CD14-positive monocyte (primary cell): ENCODE measurements around the gene TMPRSS11F. TPM values are rescaled to one million over a fixed set of nuclear protein-coding genes. Genes with fewer than 3 reads are reported as not detected.

Experiments used
- DNase-seq, 3 donors: peaks; one replicate each; pipeline ENCODE4 v3.0.0-alpha.2; 2011 to 2022
- H2AFZ ChIP-seq: 2 replicates; pipeline ENCODE4 v1.6.0; 2012; ENCODE audit warnings: mild to moderate bottlenecking, low read depth, low read length, inconsistent platforms; ENCODE audit not compliant: insufficient read depth, poor library complexity, severe bottlenecking
- H3K27ac ChIP-seq, 2 donors: 1 replicate in 1 of 2; 2 replicates in 1 of 2; pipeline ENCODE4 v1.5.1; 2012 to 2013; ENCODE audit warnings: low read length in 2 of 2, control low read depth in 1 of 2, inconsistent platforms in 1 of 2, low read depth in 1 of 2, mild to moderate bottlenecking in 1 of 2
- H3K27me3 ChIP-seq, 2 donors: one replicate each; pipeline versions ENCODE4 v1.6.0 to v1.6.1; 2011 to 2013; ENCODE audit warnings: low read length in 2 of 2; ENCODE audit not compliant: control insufficient read depth in 2 of 2, insufficient read depth in 2 of 2
- H3K36me3 ChIP-seq, 2 donors: replicated peaks in 1 of 2; 1 replicate in 1 of 2; 2 replicates in 1 of 2; pipeline versions ENCODE4 v1.5.1 to v1.6.1; 2012 to 2013; ENCODE audit warnings: low read length in 2 of 2, control low read depth in 1 of 2, inconsistent platforms in 1 of 2, mild to moderate bottlenecking in 1 of 2; ENCODE audit not compliant: insufficient read depth in 2 of 2, control insufficient read depth in 1 of 2
- H3K4me1 ChIP-seq, 2 donors: 1 replicate in 1 of 2; 2 replicates in 1 of 2; pipeline versions ENCODE4 v1.5.1 to v1.6.1; 2012 to 2013; ENCODE audit warnings: low read length in 2 of 2, control low read depth in 1 of 2, inconsistent platforms in 1 of 2, mild to moderate bottlenecking in 1 of 2, moderate library complexity in 1 of 2; ENCODE audit not compliant: insufficient read depth in 2 of 2, control insufficient read depth in 1 of 2
- H3K4me2 ChIP-seq: replicated peaks from 2 replicates; pipeline ENCODE3; 2012; ENCODE audit warnings: low read length, moderate library complexity, mild to moderate bottlenecking; ENCODE audit not compliant: poor library complexity, severe bottlenecking; ENCODE audit errors: extremely low read depth
- H3K4me3 ChIP-seq, 3 experiments: fragments of 200-600 bp in 1 of 3; sonication (generic) in 1 of 3; replicated peaks in 1 of 3; 1 replicate in 2 of 3; 2 replicates in 1 of 3; pipeline ENCODE4 v1.5.1; 2011 to 2013; ENCODE audit warnings: low read length in 3 of 3, mild to moderate bottlenecking in 3 of 3, control low read depth in 2 of 3, low read depth in 2 of 3, inconsistent platforms in 1 of 3, moderate library complexity in 1 of 3
- H3K79me2 ChIP-seq: 2 replicates; pipeline ENCODE4 v1.6.0; 2012; ENCODE audit warnings: mild to moderate bottlenecking, control low read depth, inconsistent platforms, low read length, moderate library complexity; ENCODE audit not compliant: insufficient read depth
- H3K9ac ChIP-seq: 2 replicates; pipeline ENCODE4 v1.6.0; 2017; ENCODE audit warnings: low read length, mild to moderate bottlenecking; ENCODE audit not compliant: insufficient read depth, poor library complexity, severe bottlenecking
- H3K9me3 ChIP-seq, 2 donors: replicated peaks in 1 of 2; 1 replicate in 1 of 2; 2 replicates in 1 of 2; pipeline versions ENCODE4 v1.5.1 to v1.6.1; 2012 to 2013; ENCODE audit warnings: low read length in 2 of 2, control low read depth in 1 of 2; ENCODE audit not compliant: control insufficient read depth in 1 of 2, insufficient read depth in 1 of 2
- H4K20me1 ChIP-seq: 2 replicates; pipeline ENCODE4 v1.6.0; 2012; ENCODE audit warnings: mild to moderate bottlenecking, low read length, control low read depth, moderate library complexity; ENCODE audit not compliant: insufficient read depth
- H3K27ac Mint-ChIP-seq, 7 donors: one replicate each; pipeline ENCODE4 v1.8.0; 2020; ENCODE audit warnings: mild to moderate bottlenecking in 7 of 7, mixed read lengths in 7 of 7, moderate library complexity in 6 of 7, inconsistent platforms in 2 of 7
- H3K27me3 Mint-ChIP-seq, 3 donors: one replicate each; pipeline ENCODE4 v1.8.0; 2021 to 2022; ENCODE audit warnings: low read depth in 3 of 3, mild to moderate bottlenecking in 3 of 3, mixed read lengths in 3 of 3, moderate library complexity in 3 of 3, inconsistent platforms in 1 of 3
- H3K36me3 Mint-ChIP-seq, 2 donors: one replicate each; pipeline ENCODE4 v1.8.0; 2020; ENCODE audit warnings: mixed read lengths in 2 of 2, inconsistent platforms in 1 of 2, mild to moderate bottlenecking in 1 of 2
- H3K4me1 Mint-ChIP-seq: one replicate; pipeline ENCODE4 v1.8.0; 2020; ENCODE audit warnings: mild to moderate bottlenecking, mixed read lengths
- H3K4me3 Mint-ChIP-seq, 2 donors: one replicate each; pipeline ENCODE4 v1.8.0; 2020; ENCODE audit warnings: mild to moderate bottlenecking in 2 of 2, mixed read lengths in 2 of 2, moderate library complexity in 1 of 2
- H3K9me3 Mint-ChIP-seq, 7 donors: one replicate each; pipeline ENCODE4 v1.8.0; 2020 to 2022; ENCODE audit warnings: mixed read lengths in 7 of 7, mild to moderate bottlenecking in 6 of 7, moderate library complexity in 6 of 7, inconsistent platforms in 2 of 7
- CTCF ChIP-seq: fragments of 200-600 bp; IDR thresholded peaks from one replicate; pipeline ENCODE4 v1.8.0; 2022; ENCODE audit warnings: antibody characterized with exemption, mild to moderate bottlenecking
- WGBS: methylation state at CpG from one replicate; pipeline ENCODE4 v1.1.5; 2013; ENCODE audit warnings: missing lambda C conversion rate; ENCODE audit not compliant: insufficient coverage; 5-methylcytosine and 5-hydroxymethylcytosine counted together
- intact Hi-C, 2 donors: fragments of 100-400 bp; cut with micrococcal nuclease; formaldehyde crosslinking; loops; one replicate each; pipeline versions ENCODE4 v1.15.0 to v1.15.1; 2023
- polyA plus RNA-seq, 3 donors: library from polyadenylated mRNA; depleted of rRNA in 1 of 3; unstranded in 2 of 3; stranded (reverse) in 1 of 3; fragments of 300-500 nt in 2 of 3; fragments of >200 nt in 1 of 3; fragmentation: Illumina TruSeq in 2 of 3; gene quantifications; 1 replicate in 2 of 3; 2 replicates in 1 of 3; pipeline ENCODE4 v1.2.3, GENCODE V29; 2012 to 2021

The TMPRSS11F gene
- polyA plus RNA-seq, 3 donors: not detected

GRCh38 chr4:68132342-68132741 is 2.7 kb upstream of the TMPRSS11F start:
- Histone ChIP-seq H3K27ac (no peak overlapping the region), H3K4me1 (no peaks in the 10 kb centered on the region), H3K79me2 (no peaks in the 10 kb centered on the region), H4K20me1 (no peaks in the 10 kb centered on the region), H3K4me3 (no peak overlapping the region), H3K36me3 (no peaks in the 10 kb centered on the region), H2AFZ (no peak overlapping the region), H3K9ac (no peak overlapping the region), H3K9me3 (peaks cover 10 to 16% of the 10 kb centered on the region in 2 donors), H3K27me3 (no peaks in the 10 kb centered on the region), H3K4me2 (no peak overlapping the region)
- no peak for TF ChIP-seq CTCF
- no peaks in the 10 kb centered on the region for H3K27me3 Mint-ChIP-seq
- H3K27ac Mint-ChIP-seq: no peak overlapping the region
- no peaks in the 10 kb centered on the region for H3K4me1 Mint-ChIP-seq
- H3K4me3 Mint-ChIP-seq: no peak overlapping the region
- no peaks in the 10 kb centered on the region for H3K36me3 Mint-ChIP-seq
- no peak for DNase-seq
- intact Hi-C loops: no loop called here
- peaks cover 0 to 10% (median 3%) of the 10 kb centered on the region in 7 donors for H3K9me3 Mint-ChIP-seq
- WGBS: 100% methylated on average over 1 of the region's 2 CpGs

- 100% methylated on average over 2 of the region's 9 CpGs for WGBS
- intact Hi-C loops: no loop called here
Measured at GRCh38 chr4:68124262-68124661, 5.4 kb downstream of the TMPRSS11F start.

More at GRCh38 chr4:68124262-68124661, 5.4 kb downstream of the TMPRSS11F start:
- Histone ChIP-seq H3K4me1 (no peaks in the 10 kb centered on the region), H3K27ac (no peak overlapping the region), H2AFZ (no peak overlapping the region), H3K36me3 (no peaks in the 10 kb centered on the region), H3K79me2 (no peaks in the 10 kb centered on the region), H3K27me3 (no peaks in the 10 kb centered on the region), H3K4me2 (no peak overlapping the region), H3K9me3 (no peaks in the 10 kb centered on the region), H4K20me1 (no peaks in the 10 kb centered on the region), H3K9ac (no peak overlapping the region), H3K4me3 (no peak overlapping the region)
- H3K4me1 Mint-ChIP-seq: no peaks in the 10 kb centered on the region
- TF ChIP-seq CTCF: no peak
- H3K36me3 Mint-ChIP-seq: no peaks in the 10 kb centered on the region
- peaks cover 0 to 3% (median 0%) of the 10 kb centered on the region in 7 donors for H3K9me3 Mint-ChIP-seq
- no peak overlapping the region for H3K27ac Mint-ChIP-seq
- H3K27me3 Mint-ChIP-seq: no peaks in the 10 kb centered on the region
- no peak overlapping the region for H3K4me3 Mint-ChIP-seq
- no peak for DNase-seq
